Subcutaneous adipose tissue (tissue), 4 donors: Measurements from ENCODE around the gene CREBZF. TPM values are rescaled to one million over a fixed set of nuclear protein-coding genes. Genes with fewer than 3 reads are reported as not detected.

Source experiments
- total RNA-seq, 4 donors: library from RNA; depleted of rRNA; stranded (reverse); fragments of >200 nt; gene quantifications; one replicate each; pipeline ENCODE4 v1.1.0, GENCODE V29; 2016
- TF ChIP-seq, protein P1 (sequence below): fragments of 450-650 bp; IDR thresholded peaks from one replicate; pipeline ENCODE4 v1.5.1; 2016; ENCODE audit warnings: low read depth, mild to moderate bottlenecking, control low read depth, antibody characterized with exemption, moderate library complexity

Gene CREBZF
- total RNA-seq, 4 donors from 2014 or later: 51.8 to 65.9 (median 62.5) TPM

DNA sequence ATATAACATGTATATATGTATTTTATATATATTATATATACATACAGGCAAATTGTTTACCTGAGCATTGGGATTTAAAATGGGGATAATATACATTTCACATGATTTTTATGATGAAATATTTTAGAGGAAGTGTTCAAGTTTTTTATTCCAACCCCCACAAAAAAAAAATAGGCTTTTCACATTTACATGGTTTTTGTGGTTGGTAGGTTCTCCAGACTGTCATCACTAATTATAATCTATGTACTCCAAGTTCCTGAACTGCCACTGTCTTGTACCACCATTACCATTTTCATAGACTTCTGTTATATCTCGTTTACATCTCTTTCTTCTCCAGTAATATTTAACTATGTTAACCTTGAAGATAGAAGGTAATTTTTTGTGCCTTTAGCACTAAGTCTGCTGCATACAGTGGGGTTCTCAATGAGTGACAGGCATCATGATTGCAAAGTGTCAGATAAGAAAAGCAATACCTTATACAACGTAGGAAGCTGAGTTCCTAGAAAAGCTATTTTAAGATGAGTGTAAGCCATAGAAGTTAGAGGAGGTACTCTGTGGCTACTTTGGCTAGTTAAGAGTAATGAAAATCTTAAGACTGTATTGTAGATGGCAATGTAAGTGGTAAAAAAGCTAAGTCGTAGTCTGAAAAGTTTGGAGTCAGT is 12.0 kb downstream of the CREBZF start:
- TF ChIP-seq, protein P1, sequence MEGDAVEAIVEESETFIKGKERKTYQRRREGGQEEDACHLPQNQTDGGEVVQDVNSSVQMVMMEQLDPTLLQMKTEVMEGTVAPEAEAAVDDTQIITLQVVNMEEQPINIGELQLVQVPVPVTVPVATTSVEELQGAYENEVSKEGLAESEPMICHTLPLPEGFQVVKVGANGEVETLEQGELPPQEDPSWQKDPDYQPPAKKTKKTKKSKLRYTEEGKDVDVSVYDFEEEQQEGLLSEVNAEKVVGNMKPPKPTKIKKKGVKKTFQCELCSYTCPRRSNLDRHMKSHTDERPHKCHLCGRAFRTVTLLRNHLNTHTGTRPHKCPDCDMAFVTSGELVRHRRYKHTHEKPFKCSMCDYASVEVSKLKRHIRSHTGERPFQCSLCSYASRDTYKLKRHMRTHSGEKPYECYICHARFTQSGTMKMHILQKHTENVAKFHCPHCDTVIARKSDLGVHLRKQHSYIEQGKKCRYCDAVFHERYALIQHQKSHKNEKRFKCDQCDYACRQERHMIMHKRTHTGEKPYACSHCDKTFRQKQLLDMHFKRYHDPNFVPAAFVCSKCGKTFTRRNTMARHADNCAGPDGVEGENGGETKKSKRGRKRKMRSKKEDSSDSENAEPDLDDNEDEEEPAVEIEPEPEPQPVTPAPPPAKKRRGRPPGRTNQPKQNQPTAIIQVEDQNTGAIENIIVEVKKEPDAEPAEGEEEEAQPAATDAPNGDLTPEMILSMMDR: no peak

DNA sequence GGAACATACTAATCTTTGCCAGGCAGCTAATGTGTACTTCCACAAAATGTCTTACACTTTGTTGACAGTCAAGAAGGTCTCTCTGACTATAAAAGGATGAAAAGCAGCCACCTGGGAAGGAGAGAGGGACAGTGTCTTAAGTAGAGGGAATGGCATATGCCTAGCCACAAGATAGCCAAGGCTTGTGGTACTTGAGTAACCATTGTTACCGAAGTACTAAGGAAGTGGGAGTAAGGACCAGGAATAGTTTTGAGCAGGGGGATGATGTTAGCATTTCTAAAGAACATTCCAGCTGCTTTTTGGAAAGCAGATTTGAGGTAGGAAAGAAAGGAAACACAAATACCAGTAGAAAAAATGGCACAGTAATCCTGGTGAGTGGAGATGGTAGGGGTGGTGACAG is 13.8 kb downstream of the CREBZF start:
- TF ChIP-seq, protein P1: no peak

DNA sequence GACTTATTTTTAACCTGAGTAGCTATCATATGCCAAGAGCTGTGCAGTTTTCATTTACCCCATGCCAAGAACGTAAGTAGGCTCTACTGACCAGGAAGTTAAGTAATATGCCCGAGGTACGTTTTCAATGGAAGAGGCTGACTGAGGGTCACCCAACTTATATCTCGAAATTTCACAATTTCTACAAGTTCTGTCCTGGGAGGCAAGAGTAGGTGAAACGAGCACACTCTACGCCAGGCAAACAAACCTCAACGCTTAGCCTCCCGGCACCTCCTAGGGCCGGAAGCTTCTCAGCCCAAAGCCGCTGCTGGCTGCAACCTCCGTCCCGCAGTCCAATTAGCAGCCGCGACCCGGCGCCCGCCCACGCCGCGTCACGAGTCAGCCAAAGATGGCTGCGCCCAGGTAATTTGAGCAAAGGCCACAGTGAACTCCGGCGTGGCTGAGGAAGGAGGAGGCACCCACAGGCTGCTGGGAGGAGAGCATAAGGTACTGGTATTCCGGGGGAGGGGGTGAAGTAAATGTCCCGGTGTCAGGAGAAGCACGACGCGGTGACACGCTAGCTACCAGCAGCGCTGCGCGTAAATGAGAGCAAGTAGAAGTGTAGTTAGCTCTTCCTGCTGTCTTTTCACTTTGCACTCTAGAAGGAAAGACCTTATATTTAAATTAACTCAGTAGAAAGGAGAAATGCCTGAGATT is 17.2 kb downstream of the CREBZF start, which contains the start of gene TMEM126A:
TSS of gene TMEM126A (plus strand) at position 364 of the 696 bp plus-strand sequence. CDS start 2,289 bp downstream, outside the sequence.
- TF ChIP-seq, protein P1: no peak

DNA sequence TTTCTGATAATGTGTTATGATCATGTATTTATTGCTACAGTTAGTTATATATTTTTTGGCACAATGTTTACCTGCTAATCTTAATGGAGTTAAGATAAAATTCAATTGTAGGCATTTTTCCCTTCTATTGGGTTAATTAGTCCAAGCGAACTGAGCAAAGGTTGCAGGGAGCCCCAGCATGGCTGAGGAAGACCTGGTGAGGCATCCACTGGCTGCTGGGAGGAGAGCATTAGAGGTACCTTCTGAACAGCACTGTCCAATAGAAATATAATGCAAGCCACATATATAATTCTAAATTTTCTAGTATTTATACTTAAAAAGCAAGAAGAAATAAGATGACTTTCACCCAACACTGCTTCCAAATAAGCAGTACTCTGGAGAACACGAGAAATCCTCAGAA is 17.9 kb downstream of the CREBZF start:
- TF ChIP-seq, protein P1: no peak

DNA sequence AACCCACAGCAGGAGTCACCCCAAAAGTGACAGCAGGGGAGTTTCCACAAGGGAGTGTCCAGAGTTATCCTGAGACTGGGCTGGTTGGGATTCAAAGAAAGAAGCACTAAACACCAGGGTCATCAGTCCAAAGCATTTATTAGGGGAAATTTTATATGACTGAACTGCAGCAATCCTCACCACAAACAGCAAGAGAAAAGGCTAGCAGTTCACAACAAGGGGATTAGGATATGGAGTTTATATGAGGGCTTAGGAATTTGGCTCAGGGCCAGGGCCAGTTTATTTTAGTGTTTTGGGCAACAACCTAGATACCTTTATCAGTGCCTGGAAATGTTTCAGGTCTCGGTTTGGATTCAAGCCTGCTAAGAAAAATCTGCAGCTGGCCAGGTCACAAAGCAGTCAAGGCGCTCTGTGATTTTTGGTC is 21.7 kb downstream of the CREBZF start:
- TF ChIP-seq, protein P1: no peak

DNA sequence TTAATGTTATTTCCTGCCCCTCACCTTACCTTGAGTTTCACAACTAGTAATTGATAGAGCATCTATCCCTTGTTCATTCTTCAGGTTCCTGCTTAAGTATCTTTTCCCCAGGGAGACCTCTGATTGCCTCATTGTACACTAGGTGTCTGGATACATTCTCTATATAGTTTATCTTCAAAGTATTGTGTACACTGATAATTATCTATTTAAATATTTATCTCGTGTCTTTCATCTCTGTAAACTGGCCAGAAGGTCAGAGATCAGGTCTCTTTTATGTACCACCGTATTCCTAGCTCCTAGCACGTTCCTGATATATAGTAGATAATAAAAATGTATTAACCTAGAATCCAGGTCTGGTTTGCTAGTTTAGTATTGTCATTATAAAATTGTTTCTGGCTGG is 30.2 kb downstream of the CREBZF start:
- TF ChIP-seq, protein P1: no peak

DNA sequence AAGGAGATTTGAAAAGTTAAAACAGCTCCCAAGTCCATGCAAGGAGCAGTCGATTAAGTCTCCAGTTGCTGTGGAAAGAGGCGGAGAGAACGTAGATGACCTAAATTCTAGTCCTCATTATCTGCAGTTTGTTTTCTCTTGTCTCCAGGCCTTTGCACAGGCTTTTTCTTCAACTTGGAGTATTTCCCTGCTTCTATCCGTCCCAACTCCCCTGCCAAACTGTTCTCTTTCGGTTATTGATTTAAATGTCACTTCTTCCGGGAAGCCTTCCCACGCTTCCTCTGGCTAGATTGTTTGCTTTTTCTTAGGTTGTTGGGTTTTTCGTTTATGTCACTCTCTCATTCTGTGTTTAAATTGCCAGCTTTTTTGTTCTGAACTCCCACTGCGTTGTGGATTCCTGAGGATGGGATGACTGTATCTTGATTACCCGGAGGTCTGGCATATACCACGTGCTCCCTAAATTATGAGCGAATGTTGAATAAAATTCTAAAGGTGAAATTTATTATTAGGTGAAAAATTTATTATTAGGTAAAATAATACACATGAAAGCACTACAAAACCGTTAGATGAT is 36.1 kb downstream of the CREBZF start:
- TF ChIP-seq, protein P1: no peak
